ENCODE results near the gene LGALS9.

- TF ChIP-seq CTCF (IDR thresholded peaks at IDR 0.05; ENCODE audit: low read depth, low read length) (no peak), EZH2phosphoT487 (IDR thresholded peaks at IDR 0.05; ENCODE audit: low read depth) (no peak)
Measured at GRCh38 chr17:27596566-27597187, 34.3 kb upstream of the LGALS9 start.
